H1 (cell line): ENCODE results near the gene NNMT. TPM values are rescaled to one million over a fixed set of nuclear protein-coding genes. Genes with fewer than 3 reads are reported as not detected.

Experiments
- ASH2L ChIP-seq: fragments of 200-600, 300-600 bp; sonication (generic); IDR thresholded peaks from one replicate; pipeline ENCODE4 v1.7.1; 2017; ENCODE audit warnings: low read length
- BCL11A ChIP-seq, 2 experiments: IDR thresholded peaks; one replicate each; pipeline ENCODE4 v1.6.1; 2011; ENCODE audit warnings: low read depth in 2 of 2, low read length in 2 of 2, mild to moderate bottlenecking in 2 of 2
- EP300 ChIP-seq, 2 experiments: IDR thresholded peaks; 1 replicate in 1 of 2; 2 replicates in 1 of 2; pipeline ENCODE4 v1.6.1; 2011 to 2012; ENCODE audit warnings: low read depth in 2 of 2, low read length in 2 of 2, mild to moderate bottlenecking in 2 of 2, borderline replicate concordance in 1 of 2, inconsistent platforms in 1 of 2, moderate library complexity in 1 of 2
- JUND ChIP-seq: IDR thresholded peaks from 2 replicates; pipeline ENCODE4 v1.6.1; 2011; ENCODE audit warnings: mild to moderate bottlenecking, improper control_type of control experiment, low read length
- POLR2AphosphoS5 ChIP-seq: IDR thresholded peaks from 2 replicates; pipeline ENCODE4 v1.6.1; 2011; ENCODE audit warnings: low read depth, low read length
- polyA plus RNA-seq, 7 experiments: library from polyadenylated mRNA; depleted of rRNA in 3 of 7; stranded (reverse) in 5 of 7; unstranded in 2 of 7; fragments of >200 nt in 5 of 7; fragments of 200-250 nt in 2 of 7; gene quantifications; 1 replicate in 5 of 7; 2 replicates in 1 of 7; 4 replicates in 1 of 7; pipeline versions ENCODE4 v1.2.1 to v1.2.3, GENCODE V29; 2011 to 2013; ENCODE audit warnings: missing spikeins in 2 of 7, mixed read lengths in 2 of 7
- total RNA-seq: library from RNA; stranded (reverse); fragmentation: NEBNext Ultra II Directional; extraction: Animal tissue kit (Norgen Biotek cat#: 25700); gene quantifications from 2 replicates; pipeline ENCODE4 v1.2.1, GENCODE V29; 2021

The NNMT gene
- total and polyA plus RNA-seq, 2 of the 8 experiments (the other 6 are each of a cell fraction or from before 2014, with no cell fraction given): not detected

GRCh38 chr11:114265122-114265878 is 30.9 kb upstream of the NNMT start (continued):
- no peak for TF ChIP-seq ASH2L
- TF ChIP-seq POLR2AphosphoS5: no peak
- no peak for TF ChIP-seq BCL11A (IDR thresholded peaks at IDR 0.05; ENCODE audit: low read depth in 2 of 2, low read length in 2 of 2)
- no peak for TF ChIP-seq EP300 (IDR thresholded peaks at IDR 0.05; ENCODE audit: borderline replicate concordance in 1 of 2, low read depth in 2 of 2, low read length in 2 of 2)
- no peak for TF ChIP-seq JUND
